DOHH2 (cell line): ENCODE measurements around the gene PRRT1.

Source experiments
- EZH2phosphoT487 ChIP-seq: fragments of 200-600 bp; sonication (generic); IDR thresholded peaks from 2 replicates; pipeline ENCODE4 v1.6.1; 2017; ENCODE audit warnings: borderline replicate concordance, mild to moderate bottlenecking, antibody characterized with exemption, low read length, moderate library complexity, mixed read lengths
- TF ChIP-seq, protein P1 (sequence below): fragments of 200-600 bp; sonication (generic); IDR thresholded peaks from one replicate; pipeline ENCODE4 v1.5.1; 2014; ENCODE audit warnings: antibody characterized with exemption, mild to moderate bottlenecking, low read depth, low read length; ENCODE audit not compliant: poor library complexity, severe bottlenecking

- TF ChIP-seq, protein P1, sequence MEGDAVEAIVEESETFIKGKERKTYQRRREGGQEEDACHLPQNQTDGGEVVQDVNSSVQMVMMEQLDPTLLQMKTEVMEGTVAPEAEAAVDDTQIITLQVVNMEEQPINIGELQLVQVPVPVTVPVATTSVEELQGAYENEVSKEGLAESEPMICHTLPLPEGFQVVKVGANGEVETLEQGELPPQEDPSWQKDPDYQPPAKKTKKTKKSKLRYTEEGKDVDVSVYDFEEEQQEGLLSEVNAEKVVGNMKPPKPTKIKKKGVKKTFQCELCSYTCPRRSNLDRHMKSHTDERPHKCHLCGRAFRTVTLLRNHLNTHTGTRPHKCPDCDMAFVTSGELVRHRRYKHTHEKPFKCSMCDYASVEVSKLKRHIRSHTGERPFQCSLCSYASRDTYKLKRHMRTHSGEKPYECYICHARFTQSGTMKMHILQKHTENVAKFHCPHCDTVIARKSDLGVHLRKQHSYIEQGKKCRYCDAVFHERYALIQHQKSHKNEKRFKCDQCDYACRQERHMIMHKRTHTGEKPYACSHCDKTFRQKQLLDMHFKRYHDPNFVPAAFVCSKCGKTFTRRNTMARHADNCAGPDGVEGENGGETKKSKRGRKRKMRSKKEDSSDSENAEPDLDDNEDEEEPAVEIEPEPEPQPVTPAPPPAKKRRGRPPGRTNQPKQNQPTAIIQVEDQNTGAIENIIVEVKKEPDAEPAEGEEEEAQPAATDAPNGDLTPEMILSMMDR: no peak
- TF ChIP-seq EZH2phosphoT487: no peak
Measured at GRCh38 chr6:32152769-32153563, 1.2 kb upstream of the PRRT1 start.
